Measurements from ENCODE around the gene ACVR1C. TPM values are rescaled to one million over a fixed set of nuclear protein-coding genes. Genes with fewer than 3 reads are reported as not detected.

Gene ACVR1C
- polyA plus RNA-seq, 1 experiment, result 0.04 TPM

- ChIA-PET CTCF (interaction anchor here (1.1 to 1.4 kb wide), 2 partner anchors 12 to 506 kb away, joined by 3 read pairs; no protein-coding TSS in a partner anchor), POLR2A (no interaction called here)
- no peak for DNase-seq (ENCODE audit: low read depth)
- Histone ChIP-seq H3K36me3 (ENCODE audit: control insufficient read depth, insufficient read depth, low read length) (no peaks in the 10 kb centered on the region), H3K27me3 (ENCODE audit: control insufficient read depth, insufficient read depth, low read length) (no peaks in the 10 kb centered on the region), H3K4me3 (ENCODE audit: low read depth, low read length) (no peak overlapping the region)
- no peak for TF ChIP-seq CTCF (IDR thresholded peaks at IDR 0.05; ENCODE audit: insufficient read depth, low read depth, low read length)
These were observed 124.0 kb downstream of the ACVR1C start for GRCh38 chr2:157504623-157505022.

- Histone ChIP-seq H3K4me3 (ENCODE audit: low read depth, low read length) (no peak overlapping the region), H3K27me3 (ENCODE audit: control insufficient read depth, insufficient read depth, low read length) (no peaks in the 10 kb centered on the region), H3K36me3 (ENCODE audit: control insufficient read depth, insufficient read depth, low read length) (no peaks in the 10 kb centered on the region)
- CTCF ChIA-PET, result no interaction called here
- no peak for DNase-seq (ENCODE audit: low read depth)
- POLR2A ChIA-PET, result no interaction called here
- TF ChIP-seq CTCF (IDR thresholded peaks at IDR 0.05; ENCODE audit: insufficient read depth, low read depth, low read length), result no peak
These were observed 127.6 kb downstream of the ACVR1C start for GRCh38 chr2:157501026-157501425.

- no peak overlapping the region for H3K4me3 ChIP-seq (ENCODE audit: low read depth, low read length)
- DNase-seq (ENCODE audit: low read depth), result no peak
- no peaks in the 10 kb centered on the region for H3K36me3 ChIP-seq (ENCODE audit: control insufficient read depth, insufficient read depth, low read length)
- ChIA-PET POLR2A (no interaction called here), CTCF (no interaction called here)
- H3K27me3 ChIP-seq (ENCODE audit: control insufficient read depth, insufficient read depth, low read length), result no peaks in the 10 kb centered on the region
- TF ChIP-seq CTCF (IDR thresholded peaks at IDR 0.05; ENCODE audit: insufficient read depth, low read depth, low read length), result no peak
These were observed 128.3 kb downstream of the ACVR1C start for GRCh38 chr2:157500334-157500733.

- CTCF ChIA-PET, result interaction anchor here (1.1 to 2.1 kb wide), 3 partner anchors 99 to 510 kb away, joined by 3 to 6 read pairs (median 3); no protein-coding TSS in a partner anchor
- DNase-seq (ENCODE audit: low read depth), result no peak
- TF ChIP-seq CTCF (IDR thresholded peaks at IDR 0.05; ENCODE audit: insufficient read depth, low read depth, low read length), result no peak
- Histone ChIP-seq H3K36me3 (ENCODE audit: control insufficient read depth, insufficient read depth, low read length) (no peaks in the 10 kb centered on the region), H3K4me3 (ENCODE audit: low read depth, low read length) (no peak overlapping the region), H3K27me3 (ENCODE audit: control insufficient read depth, insufficient read depth, low read length) (no peaks in the 10 kb centered on the region)
- POLR2A ChIA-PET, result no interaction called here
These were observed 130.2 kb downstream of the ACVR1C start for GRCh38 chr2:157498483-157498882.

GRCh38 chr2:157497638-157498314, 130.9 kb downstream of the ACVR1C start:
- Histone ChIP-seq H3K36me3 (ENCODE audit: control insufficient read depth, insufficient read depth, low read length) (no peaks in the 10 kb centered on the region), H3K4me3 (ENCODE audit: low read depth, low read length) (no peak overlapping the region), H3K27me3 (ENCODE audit: control insufficient read depth, insufficient read depth, low read length) (no peaks in the 10 kb centered on the region)
- TF ChIP-seq CTCF (IDR thresholded peaks at IDR 0.05; ENCODE audit: insufficient read depth, low read depth, low read length), result peak; percentile 74
- no peak for DNase-seq (ENCODE audit: low read depth)
- POLR2A ChIA-PET, result no interaction called here
- CTCF ChIA-PET, result interaction anchor here (0.8 to 2.1 kb wide), 11 partner anchors 9 to 513 kb away, joined by 3 to 8 read pairs (median 3); no protein-coding TSS in a partner anchor

Measured in BJ (cell line).